ENCODE measurements around the gene MEIS2. TPM values are rescaled to one million over a fixed set of nuclear protein-coding genes. Genes with fewer than 3 reads are reported as not detected.

Gene MEIS2
- total RNA-seq, 1 donor: 17.7 TPM

- Histone ChIP-seq H3K9me3 (ENCODE audit: low read depth, low read length) (no peaks in the 10 kb centered on the region), H3K4me1 (ENCODE audit: insufficient read depth, low read length) (peaks cover 4% of the 10 kb centered on the region), H2AFZ (ENCODE audit: low read length) (no peak overlapping the region), H3K27ac (ENCODE audit: low read depth, low read length) (no peak overlapping the region), H3K36me3 (ENCODE audit: insufficient read depth, low read length) (no peaks in the 10 kb centered on the region), H3K4me2 (ENCODE audit: insufficient read depth, low read length) (no peak overlapping the region), H4K20me1 (ENCODE audit: insufficient read depth, low read length) (no peaks in the 10 kb centered on the region), H3K27me3 (ENCODE audit: insufficient read depth, low read length) (no peaks in the 10 kb centered on the region), H3K4me3 (ENCODE audit: insufficient read depth, low read length) (no peak overlapping the region), H3K79me2 (ENCODE audit: insufficient read depth, low read length) (no peaks in the 10 kb centered on the region)
- DNase-seq (ENCODE audit: insufficient read length, low spot score, missing footprints): no peak
- no peak for TF ChIP-seq CTCF (IDR thresholded peaks at IDR 0.05; ENCODE audit: extremely low read depth, low read depth, low read length)
These were observed 85.8 kb downstream of the MEIS2 start for GRCh38 chr15:37014566-37014965.

- no peak for DNase-seq (ENCODE audit: insufficient read length, low spot score, missing footprints)
- no peaks in the 10 kb centered on the region for H3K79me2 ChIP-seq (ENCODE audit: insufficient read depth, low read length)
- H3K4me2 ChIP-seq (ENCODE audit: insufficient read depth, low read length): no peak overlapping the region
- H3K27me3 ChIP-seq (ENCODE audit: insufficient read depth, low read length): no peaks in the 10 kb centered on the region
- no peak overlapping the region for H3K4me3 ChIP-seq (ENCODE audit: insufficient read depth, low read length)
- H3K27ac ChIP-seq (ENCODE audit: low read depth, low read length): no peak overlapping the region
- TF ChIP-seq CTCF (IDR thresholded peaks at IDR 0.05; ENCODE audit: extremely low read depth, low read depth, low read length): no peak
- H4K20me1 ChIP-seq (ENCODE audit: insufficient read depth, low read length): no peaks in the 10 kb centered on the region
- H3K4me1 ChIP-seq (ENCODE audit: insufficient read depth, low read length): peaks cover 4% of the 10 kb centered on the region
- no peak overlapping the region for H2AFZ ChIP-seq (ENCODE audit: low read length)
- H3K36me3 ChIP-seq (ENCODE audit: insufficient read depth, low read length): no peaks in the 10 kb centered on the region
- H3K9me3 ChIP-seq (ENCODE audit: low read depth, low read length): no peaks in the 10 kb centered on the region
These were observed 86.2 kb downstream of the MEIS2 start for GRCh38 chr15:37014137-37014536.

DNA sequence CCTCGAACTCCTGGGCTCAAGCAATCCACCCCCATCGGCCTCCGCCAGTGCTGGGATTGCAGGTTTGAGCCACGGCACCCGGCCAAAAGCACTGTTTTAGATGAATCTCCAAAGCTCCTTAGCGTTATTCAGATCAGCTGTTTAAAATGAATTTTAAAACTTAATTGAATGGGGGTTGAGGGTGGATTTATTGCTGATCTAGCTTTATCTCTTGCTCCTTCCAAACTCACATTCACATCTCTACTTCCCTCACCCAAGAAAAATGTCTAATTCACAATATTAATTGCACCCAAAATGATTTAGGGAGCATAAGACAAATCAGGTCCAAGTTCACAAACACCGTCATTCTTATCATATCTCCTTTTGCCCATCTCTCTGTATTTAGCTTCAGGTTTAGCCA is 89.8 kb downstream of the MEIS2 start:
- H3K27me3 ChIP-seq (ENCODE audit: insufficient read depth, low read length): no peaks in the 10 kb centered on the region
- no peak overlapping the region for H3K4me2 ChIP-seq (ENCODE audit: insufficient read depth, low read length)
- H3K4me1 ChIP-seq (ENCODE audit: insufficient read depth, low read length): no peaks in the 10 kb centered on the region
- TF ChIP-seq CTCF (IDR thresholded peaks at IDR 0.05; ENCODE audit: extremely low read depth, low read depth, low read length): no peak
- no peaks in the 10 kb centered on the region for H4K20me1 ChIP-seq (ENCODE audit: insufficient read depth, low read length)
- H3K4me3 ChIP-seq (ENCODE audit: insufficient read depth, low read length): no peak overlapping the region
- H3K36me3 ChIP-seq (ENCODE audit: insufficient read depth, low read length): no peaks in the 10 kb centered on the region
- H3K79me2 ChIP-seq (ENCODE audit: insufficient read depth, low read length): no peaks in the 10 kb centered on the region
- H3K9me3 ChIP-seq (ENCODE audit: low read depth, low read length): no peaks in the 10 kb centered on the region
- H2AFZ ChIP-seq (ENCODE audit: low read length): no peak overlapping the region
- no peak for DNase-seq (ENCODE audit: insufficient read length, low spot score, missing footprints)
- H3K27ac ChIP-seq (ENCODE audit: low read depth, low read length): no peak overlapping the region

- Histone ChIP-seq H3K9me3 (ENCODE audit: low read depth, low read length) (no peaks in the 10 kb centered on the region), H3K36me3 (ENCODE audit: insufficient read depth, low read length) (peaks cover 1% of the 10 kb centered on the region), H3K79me2 (ENCODE audit: insufficient read depth, low read length) (no peaks in the 10 kb centered on the region), H3K4me1 (ENCODE audit: insufficient read depth, low read length) (no peaks in the 10 kb centered on the region), H3K27me3 (ENCODE audit: insufficient read depth, low read length) (no peaks in the 10 kb centered on the region), H4K20me1 (ENCODE audit: insufficient read depth, low read length) (no peaks in the 10 kb centered on the region), H3K27ac (ENCODE audit: low read depth, low read length) (no peak overlapping the region), H2AFZ (ENCODE audit: low read length) (no peak overlapping the region), H3K4me2 (ENCODE audit: insufficient read depth, low read length) (no peak overlapping the region), H3K4me3 (ENCODE audit: insufficient read depth, low read length) (no peak overlapping the region)
- DNase-seq (ENCODE audit: insufficient read length, low spot score, missing footprints): no peak
- TF ChIP-seq CTCF (IDR thresholded peaks at IDR 0.05; ENCODE audit: extremely low read depth, low read depth, low read length): no peak
These were observed 91.1 kb downstream of the MEIS2 start for GRCh38 chr15:37009288-37009687.
